ENCODE data around the gene LTB4R.
A peak's percentile ranks its signal among the peaks of the same experiment; 100 is the strongest.

LTB4R gene

DNA sequence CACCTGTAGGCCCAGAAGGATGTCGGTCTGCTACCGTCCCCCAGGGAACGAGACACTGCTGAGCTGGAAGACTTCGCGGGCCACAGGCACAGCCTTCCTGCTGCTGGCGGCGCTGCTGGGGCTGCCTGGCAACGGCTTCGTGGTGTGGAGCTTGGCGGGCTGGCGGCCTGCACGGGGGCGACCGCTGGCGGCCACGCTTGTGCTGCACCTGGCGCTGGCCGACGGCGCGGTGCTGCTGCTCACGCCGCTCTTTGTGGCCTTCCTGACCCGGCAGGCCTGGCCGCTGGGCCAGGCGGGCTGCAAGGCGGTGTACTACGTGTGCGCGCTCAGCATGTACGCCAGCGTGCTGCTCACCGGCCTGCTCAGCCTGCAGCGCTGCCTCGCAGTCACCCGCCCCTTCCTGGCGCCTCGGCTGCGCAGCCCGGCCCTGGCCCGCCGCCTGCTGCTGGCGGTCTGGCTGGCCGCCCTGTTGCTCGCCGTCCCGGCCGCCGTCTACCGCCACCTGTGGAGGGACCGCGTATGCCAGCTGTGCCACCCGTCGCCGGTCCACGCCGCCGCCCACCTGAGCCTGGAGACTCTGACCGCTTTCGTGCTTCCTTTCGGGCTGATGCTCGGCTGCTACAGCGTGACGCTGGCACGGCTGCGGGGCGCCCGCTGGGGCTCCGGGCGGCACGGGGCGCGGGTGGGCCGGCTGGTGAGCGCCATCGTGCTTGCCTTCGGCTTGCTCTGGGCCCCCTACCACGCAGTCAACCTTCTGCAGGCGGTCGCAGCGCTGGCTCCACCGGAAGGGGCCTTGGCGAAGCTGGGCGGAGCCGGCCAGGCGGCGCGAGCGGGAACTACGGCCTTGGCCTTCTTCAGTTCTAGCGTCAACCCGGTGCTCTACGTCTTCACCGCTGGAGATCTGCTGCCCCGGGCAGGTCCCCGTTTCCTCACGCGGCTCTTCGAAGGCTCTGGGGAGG lies at the start of gene LTB4R:
Gene LTB4R (plus strand): TSS at position 857 of the 959 bp plus-strand sequence. CDS start 4,150 bp downstream, outside the sequence.
- peak in 2 of 3 donors; percentile 34 to 40 for DNase-seq (ENCODE audit: low read depth in 2 of 3, low spot score in 1 of 3)

GRCh38 chr14:24261969-24262327 lies 49.4 kb upstream of the LTB4R start:
- no peak for DNase-seq (ENCODE audit: low read depth in 2 of 3, low spot score in 1 of 3)

GRCh38 chr14:24262821-24263733 lies 48.2 kb upstream of the LTB4R start, which contains the start of gene TGM1:
Gene TGM1, minus strand, starts transcription at chr14:24263177. Its CDS starts 825 bp downstream, at chr14:24262352.
- no peak for DNase-seq (ENCODE audit: low read depth in 2 of 3, low spot score in 1 of 3)

DNA sequence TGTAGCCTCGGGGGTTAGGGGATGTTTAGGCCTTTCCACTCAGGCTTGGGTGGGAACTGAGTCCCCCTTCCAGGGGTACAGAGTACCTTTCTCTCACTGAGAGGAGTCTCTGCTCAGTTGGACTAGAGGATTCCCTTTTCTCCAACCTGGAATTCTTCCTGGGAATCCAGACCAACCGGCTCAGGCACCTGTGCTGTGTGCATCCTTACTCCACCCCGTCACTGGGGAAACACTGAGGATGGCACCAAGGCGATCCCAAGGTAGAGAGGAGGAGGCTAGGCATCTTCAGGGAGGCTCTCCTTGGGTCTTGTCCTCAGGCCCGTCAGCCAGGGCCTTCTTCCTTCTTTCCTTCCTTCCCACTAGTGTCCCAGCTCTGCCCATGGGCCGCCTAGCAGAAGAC lies 47.5 kb upstream of the LTB4R start:
- no peak for DNase-seq (ENCODE audit: low read depth in 2 of 3, low spot score in 1 of 3)

DNA sequence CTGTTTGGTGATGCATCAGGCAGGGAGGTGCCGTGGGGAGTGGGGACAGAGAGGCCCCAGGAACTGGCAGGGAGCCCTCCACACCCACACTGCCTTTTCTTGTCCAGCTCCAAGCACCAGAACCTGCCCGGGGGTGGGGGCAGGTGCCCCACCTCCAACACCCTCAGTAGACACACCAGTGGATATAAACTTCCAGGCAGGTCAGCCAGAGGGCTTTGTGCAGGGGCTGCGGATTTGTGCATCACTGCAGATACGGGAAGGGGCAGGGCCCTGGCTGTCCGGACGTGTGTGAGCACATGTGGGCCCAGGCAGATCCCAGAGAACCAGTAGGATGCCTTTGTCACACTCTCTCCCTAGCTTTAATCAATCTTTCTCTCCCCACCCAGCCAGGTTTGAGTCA lies 47.0 kb upstream of the LTB4R start:
- DNase-seq (ENCODE audit: low read depth in 2 of 3, low spot score in 1 of 3) = no peak

- no peak for DNase-seq (ENCODE audit: low read depth in 2 of 3, low spot score in 1 of 3)
Observed at GRCh38 chr14:24266344-24267244, 44.7 kb upstream of the LTB4R start.

DNA sequence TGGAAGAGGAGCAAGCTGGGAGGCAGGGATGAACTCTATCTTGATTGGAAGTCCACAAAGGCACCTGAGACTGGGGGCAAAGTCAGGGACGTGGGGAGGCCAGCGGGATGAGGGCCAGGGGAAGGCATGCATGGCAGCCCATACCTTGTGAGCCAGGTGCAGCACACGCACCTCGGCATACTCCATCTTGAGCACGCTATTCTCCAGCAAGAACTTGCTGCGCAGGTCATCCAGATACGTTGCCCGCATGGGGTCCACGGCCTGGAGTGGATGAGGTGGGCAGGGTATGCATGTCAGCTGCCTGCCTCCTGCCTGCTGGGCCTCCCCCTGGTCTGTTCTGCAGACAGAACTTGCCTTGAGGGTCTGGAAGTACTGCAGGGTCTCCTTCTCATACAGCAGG lies 43.8 kb upstream of the LTB4R start:
- DNase-seq (ENCODE audit: low read depth in 2 of 3, low spot score in 1 of 3) = no peak

GRCh38 chr14:24268225-24268624 lies 43.1 kb upstream of the LTB4R start:
- no peak for DNase-seq (ENCODE audit: low read depth in 2 of 3, low spot score in 1 of 3)

DNA sequence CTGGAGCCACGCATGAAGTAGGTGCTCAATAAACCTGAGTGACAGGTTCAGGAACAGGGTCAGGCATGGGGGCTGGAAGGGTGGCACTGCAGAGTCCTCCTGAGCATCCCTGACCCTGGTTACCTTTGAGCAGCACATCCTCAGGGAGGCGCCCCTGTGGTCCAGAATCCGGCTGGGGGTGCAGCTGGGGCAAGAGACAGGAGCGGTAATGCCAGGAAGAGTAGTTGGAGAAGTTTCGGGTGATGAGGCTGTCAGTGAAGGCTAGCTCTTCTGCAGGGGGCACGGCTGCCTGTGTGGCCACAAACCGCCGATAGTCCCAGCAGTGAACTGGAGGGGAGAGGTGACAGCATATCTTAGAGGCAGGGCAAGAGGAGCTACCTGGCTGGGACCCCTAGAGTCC lies 41.9 kb upstream of the LTB4R start:
- DNase-seq (ENCODE audit: low read depth in 2 of 3, low spot score in 1 of 3) = no peak

DNA sequence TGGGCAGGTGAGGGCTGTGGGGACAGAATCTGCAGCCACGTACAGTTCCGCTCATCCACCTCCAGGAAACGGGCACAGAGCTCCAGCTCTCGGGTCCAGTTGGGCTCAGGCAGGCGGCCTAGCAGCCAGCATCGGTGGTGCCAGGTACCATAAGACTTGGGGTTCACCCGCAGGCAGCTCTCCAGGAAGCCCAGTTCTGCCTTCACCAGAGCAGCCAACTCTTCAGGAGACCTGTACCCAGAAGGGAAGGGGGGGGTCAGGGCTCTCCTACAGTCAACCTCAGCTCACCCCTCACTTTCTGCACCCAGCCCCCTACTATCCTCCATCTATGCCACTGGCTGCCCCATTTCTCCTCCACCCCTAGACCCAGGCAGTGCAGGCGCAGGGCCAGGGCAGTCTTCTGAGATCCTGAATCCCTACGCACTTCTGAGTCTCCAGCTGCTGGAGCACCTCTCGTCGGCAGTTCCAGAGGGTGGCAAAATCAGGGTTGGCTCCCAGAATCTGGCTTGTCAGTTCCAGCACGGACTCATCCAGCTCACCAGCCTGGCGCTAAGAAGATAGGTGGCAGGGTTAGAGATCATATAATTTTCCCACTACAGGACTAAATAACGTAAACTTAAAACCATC lies 41.3 kb upstream of the LTB4R start:
- no peak for DNase-seq (ENCODE audit: low read depth in 2 of 3, low spot score in 1 of 3)

DNA sequence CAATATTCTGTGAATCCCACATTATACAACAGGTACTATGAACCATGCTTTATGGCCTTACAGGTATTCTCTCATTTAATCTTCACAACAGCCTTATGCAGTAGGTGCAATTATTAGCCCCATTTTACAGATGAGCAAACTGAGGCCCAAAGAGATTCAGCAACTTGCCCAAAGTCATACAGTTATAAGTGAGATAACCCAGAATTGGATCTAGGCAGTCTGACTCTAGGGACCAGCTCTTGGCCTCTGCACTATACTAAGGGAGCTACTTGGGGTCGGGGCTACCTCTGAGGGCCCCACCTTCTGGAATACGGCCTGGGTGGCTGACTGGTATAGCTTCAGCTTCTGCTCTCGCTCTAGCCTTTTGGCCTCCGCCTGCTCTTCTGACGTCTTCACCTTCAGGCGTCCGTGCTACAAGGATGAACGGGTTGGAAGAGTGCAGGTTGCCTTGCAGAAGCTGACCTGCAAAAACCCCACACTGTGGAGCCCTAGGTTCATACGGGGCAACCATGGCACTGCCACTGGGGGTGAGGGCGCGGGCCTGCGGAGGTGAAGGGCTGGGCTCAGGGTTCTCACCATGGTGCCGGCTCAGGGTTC lies 40.7 kb upstream of the LTB4R start:
- DNase-seq (ENCODE audit: low read depth in 2 of 3, low spot score in 1 of 3) = no peak

GRCh38 chr14:24271134-24271833 lies 40.0 kb upstream of the LTB4R start, which contains the start of gene RABGGTA:
Gene RABGGTA, minus strand, starts transcription at chr14:24271597. Its CDS starts 482 bp downstream, at chr14:24271115.
- DNase-seq (ENCODE audit: low read depth in 2 of 3, low spot score in 1 of 3) = peak; percentile 75 to 81 (median 79)

DNA sequence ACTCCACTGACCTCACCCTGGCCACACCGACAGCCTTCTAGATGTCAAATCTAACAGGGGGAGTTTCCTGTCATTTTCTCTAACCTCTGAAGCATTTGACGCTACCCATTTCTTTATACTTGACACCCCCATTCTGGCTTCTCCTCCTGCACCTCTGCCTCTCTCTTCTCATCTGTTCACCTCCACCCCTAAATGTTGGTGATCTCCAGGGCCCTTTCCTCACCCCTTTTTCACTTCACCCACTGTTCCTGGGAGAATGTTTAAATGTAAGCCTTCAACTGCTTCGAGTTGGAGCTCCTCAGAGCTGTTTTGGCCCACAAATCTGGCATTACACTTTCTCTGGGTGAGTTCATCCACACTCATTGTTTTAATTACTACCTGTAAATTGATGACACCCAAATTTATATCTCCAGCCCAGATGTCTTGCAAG lies 39.5 kb upstream of the LTB4R start:
- peak in 1 of 3 donors; percentile 27 for DNase-seq (ENCODE audit: low read depth in 2 of 3, low spot score in 1 of 3)

- DNase-seq (ENCODE audit: low read depth in 2 of 3, low spot score in 1 of 3) = no peak
Observed at GRCh38 chr14:24272467-24272866, 38.8 kb upstream of the LTB4R start.

- no peak for DNase-seq (ENCODE audit: low read depth in 2 of 3, low spot score in 1 of 3)
Observed at GRCh38 chr14:24273422-24273998, 37.8 kb upstream of the LTB4R start.

DNA sequence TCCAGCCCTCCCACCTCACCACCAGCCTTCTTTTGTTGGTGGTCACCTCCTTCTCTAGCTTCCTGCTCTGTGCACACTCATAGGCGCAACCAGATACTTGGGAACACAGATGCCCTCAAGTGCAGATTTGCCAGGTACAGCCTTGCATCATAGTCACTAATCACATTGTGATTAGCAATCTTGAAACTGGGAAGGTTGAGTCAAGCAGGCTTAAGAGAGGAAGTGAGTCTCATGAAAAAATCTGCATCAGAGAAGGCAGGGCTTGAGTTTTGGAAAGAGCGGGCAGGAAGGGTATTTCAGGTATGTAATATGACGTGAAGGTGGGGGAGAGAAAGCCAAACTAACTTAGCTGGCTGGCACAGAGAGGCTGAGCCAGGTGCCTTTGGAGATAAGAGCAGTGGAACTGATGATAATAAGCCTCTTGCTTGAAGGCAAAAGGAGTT lies 37.2 kb upstream of the LTB4R start:
- peak; percentile 33 to 58 (median 37) for DNase-seq (ENCODE audit: low read depth in 2 of 3, low spot score in 1 of 3)

- no peak for DNase-seq (ENCODE audit: low read depth in 2 of 3, low spot score in 1 of 3)
Observed at GRCh38 chr14:24277071-24277470, 34.2 kb upstream of the LTB4R start.

DNA sequence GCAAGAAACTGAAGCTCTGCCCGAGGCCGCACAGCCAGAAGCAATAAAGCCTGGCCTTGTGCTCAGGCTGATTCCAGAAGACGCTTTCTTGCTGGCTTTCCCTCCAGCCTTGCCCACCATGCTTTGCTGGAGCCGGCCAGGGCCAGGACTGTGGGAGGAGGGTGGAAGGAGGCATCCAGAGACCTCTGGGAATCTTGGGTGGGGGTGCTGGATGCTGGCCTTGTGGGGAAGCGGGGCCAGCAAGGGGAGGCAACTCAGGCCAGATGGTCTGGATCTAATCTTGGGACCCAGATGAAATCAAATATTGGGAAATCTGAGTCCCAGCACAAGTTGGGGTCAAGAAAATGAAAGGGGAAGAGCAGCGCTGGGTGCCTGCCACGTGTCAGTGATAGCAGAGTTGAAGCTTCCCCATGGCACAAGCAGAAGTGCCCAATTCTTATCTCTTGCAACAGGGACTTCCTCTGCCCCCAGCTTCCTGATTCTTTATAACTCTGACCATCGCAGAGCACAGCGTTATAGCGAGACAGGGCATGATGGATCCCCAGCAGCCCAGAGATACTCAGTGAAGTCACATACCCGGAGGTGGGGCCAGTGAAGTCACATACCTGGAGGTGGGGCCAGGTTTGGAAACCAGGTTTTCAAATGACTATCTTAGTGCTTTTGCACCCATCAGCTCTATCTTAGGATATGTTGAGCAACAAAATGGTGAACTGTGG lies 33.5 kb upstream of the LTB4R start:
- DNase-seq (ENCODE audit: low read depth in 2 of 3, low spot score in 1 of 3) = no peak
